Prostate gland (tissue), 2 donors: Measurements from ENCODE around the gene ZNF536.
"Not testable (repeated sequence)": the region's sequence is repeated elsewhere in the genome, so short reads cannot be mapped to it uniquely, and the experiment has no call there.

Source experiments
- CTCF ChIP-seq, 4 experiments: fragments of 200-600 bp in 2 of 4; fragments of 450-650 bp in 2 of 4; sonication (generic) in 2 of 4; IDR thresholded peaks; 1 replicate in 3 of 4; 2 replicates in 1 of 4; pipeline ENCODE4 v1.5.1; 2016 to 2019; ENCODE audit warnings: antibody characterized with exemption in 4 of 4, mild to moderate bottlenecking in 2 of 4, moderate library complexity in 2 of 4
- POLR2A ChIP-seq: fragments of 450-650 bp; IDR thresholded peaks from one replicate; pipeline ENCODE4 v1.6.1; 2016; ENCODE audit warnings: antibody characterized with exemption, mild to moderate bottlenecking
- POLR2AphosphoS5 ChIP-seq: sonication (generic); formaldehyde crosslinking; IDR thresholded peaks from one replicate; pipeline ENCODE4 v1.6.1; 2017; ENCODE audit warnings: antibody characterized with exemption

- not testable (repeated sequence) for TF ChIP-seq CTCF (IDR thresholded peaks at IDR 0.05); POLR2A; POLR2AphosphoS5
Measured at GRCh38 chr19:30417166-30417565, 45.0 kb downstream of the ZNF536 start.
